ENCODE data around the gene ANKRD24. TPM values are rescaled to one million over a fixed set of nuclear protein-coding genes. Genes with fewer than 3 reads are reported as not detected.
"Not testable (repeated sequence)": the region's sequence is repeated elsewhere in the genome, so short reads cannot be mapped to it uniquely, and the experiment has no call there.

The ANKRD24 gene
- total RNA-seq, 1 experiment from 2014 or later: 0.71 TPM

DNA sequence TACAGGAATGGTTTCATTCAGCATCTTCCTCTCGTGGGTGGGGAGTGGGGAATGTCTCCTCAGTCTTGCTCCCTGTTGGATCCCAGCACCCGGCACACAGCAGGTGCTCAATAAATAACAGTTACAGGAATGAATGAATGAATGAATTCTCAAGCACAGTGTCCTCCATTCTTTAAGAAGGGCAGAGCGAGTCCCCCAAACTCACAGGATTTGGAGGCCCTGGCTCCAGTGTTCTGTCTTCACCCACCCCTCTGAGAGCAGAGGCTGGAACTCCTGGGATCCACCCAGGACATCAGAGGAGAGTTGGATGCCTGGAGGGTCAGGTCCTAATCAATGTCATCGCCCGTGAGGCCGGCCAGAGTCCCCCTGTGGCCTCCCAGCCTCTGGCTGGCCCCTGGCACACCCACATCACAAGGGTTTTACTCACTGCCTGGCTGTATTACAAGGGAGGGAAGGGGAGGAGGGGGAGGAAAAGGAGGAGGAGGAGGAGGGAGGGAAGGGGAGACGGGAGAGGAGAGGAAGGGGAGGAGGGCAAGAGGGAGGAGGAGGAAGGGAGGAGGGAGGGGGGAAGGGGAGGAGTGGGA lies 37.7 kb upstream of the ANKRD24 start:
- 0 out of 2 replicates have a peak, but pooled peaks cover 2% of the 10 kb centered on the region for H3K4me1 ChIP-seq (ENCODE audit: low read length)
- no peak for DNase-seq
- no peaks in the 10 kb centered on the region for H3K79me2 ChIP-seq (ENCODE audit: low read length)
- no peaks in the 10 kb centered on the region for H3K36me3 ChIP-seq (ENCODE audit: insufficient read depth, low read length)
- H3K4me3 ChIP-seq (ENCODE audit: low read length): no peak overlapping the region
- H3K9me3 ChIP-seq (ENCODE audit: low read length): no peaks in the 10 kb centered on the region
- H3K27ac ChIP-seq (ENCODE audit: low read length): no peak overlapping the region
- H4K20me1 ChIP-seq (ENCODE audit: insufficient read depth, low read depth, low read length): no peaks in the 10 kb centered on the region
- H3K27me3 ChIP-seq (ENCODE audit: low read length): no peaks in the 10 kb centered on the region
- H3K4me2 ChIP-seq (ENCODE audit: low read depth, low read length, poor library complexity, severe bottlenecking): no peak overlapping the region
- H3K9ac ChIP-seq (ENCODE audit: low read length): no peak overlapping the region
- H2AFZ ChIP-seq (ENCODE audit: low read length): no peak overlapping the region
- no peaks in the 10 kb centered on the region for H3K9me2 ChIP-seq (replicated peaks; ENCODE audit: insufficient read depth, low read length)

DNA sequence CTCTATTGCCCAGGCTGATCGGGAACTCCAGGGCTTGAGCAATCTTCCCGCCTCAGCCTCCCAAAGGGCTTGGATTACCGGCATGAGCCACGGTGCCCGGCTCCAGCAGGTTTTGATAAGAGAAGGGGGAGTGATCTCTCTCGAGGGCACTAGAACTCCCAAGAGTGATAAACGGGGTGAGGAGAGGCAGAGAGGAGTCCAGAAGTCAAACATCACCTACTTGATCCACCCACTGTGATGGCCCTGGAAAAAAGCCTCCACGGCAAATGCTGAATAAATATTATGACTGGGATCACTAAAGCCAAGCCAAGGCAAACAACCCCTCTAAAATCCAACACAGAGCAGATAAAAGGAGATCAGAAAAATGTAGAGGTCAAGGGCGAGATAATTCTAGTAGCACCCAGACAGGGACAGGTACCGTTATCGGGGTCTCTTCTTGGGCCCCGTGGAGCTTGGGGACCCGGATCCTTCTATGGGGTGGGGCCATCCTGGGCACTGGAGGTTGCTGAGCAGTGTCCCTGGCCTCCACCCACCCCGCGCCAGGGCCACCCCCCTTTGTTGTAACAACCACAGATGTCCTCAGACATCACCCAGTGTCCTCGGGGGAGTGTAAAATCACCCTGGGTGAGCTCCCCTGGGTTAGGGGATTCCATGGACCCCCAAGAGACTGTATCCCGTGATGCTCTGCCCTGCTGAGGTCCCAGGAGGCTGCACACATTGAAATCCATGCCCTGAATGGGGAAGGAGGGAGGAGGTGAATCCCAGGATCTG lies 32.8 kb upstream of the ANKRD24 start:
- Histone ChIP-seq H3K36me3 (ENCODE audit: insufficient read depth, low read length) (no peaks in the 10 kb centered on the region), H3K9me2 (replicated peaks; ENCODE audit: insufficient read depth, low read length) (no peaks in the 10 kb centered on the region), H3K4me2 (ENCODE audit: low read depth, low read length, poor library complexity, severe bottlenecking) (no peak overlapping the region), H3K9me3 (ENCODE audit: low read length) (no peaks in the 10 kb centered on the region), H4K20me1 (ENCODE audit: insufficient read depth, low read depth, low read length) (no peaks in the 10 kb centered on the region), H3K27me3 (ENCODE audit: low read length) (no peaks in the 10 kb centered on the region), H3K4me1 (ENCODE audit: low read length) (no peaks in the 10 kb centered on the region), H3K4me3 (ENCODE audit: low read length) (no peak overlapping the region), H3K27ac (ENCODE audit: low read length) (no peak overlapping the region), H3K9ac (ENCODE audit: low read length) (no peak overlapping the region), H2AFZ (ENCODE audit: low read length) (no peak overlapping the region), H3K79me2 (ENCODE audit: low read length) (no peaks in the 10 kb centered on the region)
- no peak for DNase-seq

DNA sequence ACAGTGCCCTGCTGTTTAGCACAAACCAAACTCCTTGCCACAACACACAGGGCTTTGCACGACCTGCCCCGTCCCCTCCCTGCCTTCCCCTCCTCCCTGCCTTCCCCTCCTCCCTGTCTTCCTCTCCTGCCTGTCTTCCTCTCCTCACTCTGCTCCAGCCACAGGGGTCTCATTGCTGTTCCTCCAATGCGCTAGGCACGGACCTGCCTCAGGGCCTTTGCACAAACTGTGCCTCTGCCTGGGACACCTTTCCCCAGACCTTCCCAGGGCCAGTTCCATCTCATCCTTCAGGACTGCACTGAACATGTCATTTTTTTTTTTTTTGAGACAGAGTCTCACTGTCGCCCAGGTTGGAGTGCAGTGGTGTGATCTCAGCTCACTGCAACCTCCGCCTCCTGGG lies 30.9 kb upstream of the ANKRD24 start:
- Histone ChIP-seq H3K27me3 (ENCODE audit: low read length) (no peaks in the 10 kb centered on the region), H3K79me2 (ENCODE audit: low read length) (no peaks in the 10 kb centered on the region), H3K4me1 (ENCODE audit: low read length) (no peaks in the 10 kb centered on the region), H4K20me1 (ENCODE audit: insufficient read depth, low read depth, low read length) (no peaks in the 10 kb centered on the region), H3K36me3 (ENCODE audit: insufficient read depth, low read length) (no peaks in the 10 kb centered on the region), H3K4me3 (ENCODE audit: low read length) (no peak overlapping the region), H3K9me2 (replicated peaks; ENCODE audit: insufficient read depth, low read length) (no peaks in the 10 kb centered on the region), H3K27ac (ENCODE audit: low read length) (no peak overlapping the region), H3K9ac (ENCODE audit: low read length) (no peak overlapping the region), H3K9me3 (ENCODE audit: low read length) (no peaks in the 10 kb centered on the region), H3K4me2 (ENCODE audit: low read depth, low read length, poor library complexity, severe bottlenecking) (no peak overlapping the region), H2AFZ (ENCODE audit: low read length) (no peak overlapping the region)
- no peak for DNase-seq

DNA sequence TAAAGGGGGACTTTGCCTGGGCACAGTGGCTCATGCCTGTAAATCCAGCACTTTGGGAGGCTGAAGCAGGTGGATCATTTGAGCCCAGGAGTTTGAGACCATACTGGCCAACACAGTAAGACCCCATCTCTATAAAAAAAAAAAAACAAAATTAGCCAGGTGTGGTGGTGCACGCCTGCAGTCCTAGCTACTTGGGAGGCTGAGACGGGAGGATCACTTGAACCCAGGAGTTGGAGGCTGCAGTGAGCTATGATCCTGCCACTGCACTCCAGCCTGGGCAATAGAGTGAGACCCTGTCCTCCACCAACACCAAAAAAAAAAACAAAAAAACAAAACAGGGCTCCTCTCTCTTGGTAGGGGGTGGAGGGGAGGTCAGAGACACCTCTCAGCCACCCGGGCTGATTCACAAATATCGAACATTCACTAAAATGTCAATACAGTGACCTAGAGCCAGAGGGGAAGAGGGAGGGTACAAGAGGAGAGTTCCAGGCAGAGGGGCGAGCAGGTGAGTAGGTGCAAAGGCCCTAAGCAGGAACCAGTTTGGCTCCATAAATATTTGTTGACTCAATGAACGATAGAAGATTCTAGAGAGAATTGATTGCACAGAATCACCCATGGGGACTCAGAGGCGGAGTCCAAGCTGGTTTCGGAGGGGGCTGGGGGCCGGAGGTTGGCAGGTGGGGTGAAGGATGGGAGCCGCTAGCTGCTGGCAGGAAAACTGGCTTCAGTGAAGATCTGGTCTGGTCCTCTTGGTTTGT lies 30.1 kb upstream of the ANKRD24 start:
- Histone ChIP-seq H3K27ac (ENCODE audit: low read length) (no peak overlapping the region), H3K4me1 (ENCODE audit: low read length) (no peaks in the 10 kb centered on the region), H3K79me2 (ENCODE audit: low read length) (no peaks in the 10 kb centered on the region), H3K36me3 (ENCODE audit: insufficient read depth, low read length) (no peaks in the 10 kb centered on the region), H3K4me2 (ENCODE audit: low read depth, low read length, poor library complexity, severe bottlenecking) (no peak overlapping the region), H3K9ac (ENCODE audit: low read length) (no peak overlapping the region), H3K9me3 (ENCODE audit: low read length) (no peaks in the 10 kb centered on the region), H4K20me1 (ENCODE audit: insufficient read depth, low read depth, low read length) (no peaks in the 10 kb centered on the region), H3K4me3 (ENCODE audit: low read length) (no peak overlapping the region), H3K27me3 (ENCODE audit: low read length) (no peaks in the 10 kb centered on the region), H3K9me2 (replicated peaks; ENCODE audit: insufficient read depth, low read length) (no peaks in the 10 kb centered on the region), H2AFZ (ENCODE audit: low read length) (no peak overlapping the region)
- DNase-seq: no peak

DNA sequence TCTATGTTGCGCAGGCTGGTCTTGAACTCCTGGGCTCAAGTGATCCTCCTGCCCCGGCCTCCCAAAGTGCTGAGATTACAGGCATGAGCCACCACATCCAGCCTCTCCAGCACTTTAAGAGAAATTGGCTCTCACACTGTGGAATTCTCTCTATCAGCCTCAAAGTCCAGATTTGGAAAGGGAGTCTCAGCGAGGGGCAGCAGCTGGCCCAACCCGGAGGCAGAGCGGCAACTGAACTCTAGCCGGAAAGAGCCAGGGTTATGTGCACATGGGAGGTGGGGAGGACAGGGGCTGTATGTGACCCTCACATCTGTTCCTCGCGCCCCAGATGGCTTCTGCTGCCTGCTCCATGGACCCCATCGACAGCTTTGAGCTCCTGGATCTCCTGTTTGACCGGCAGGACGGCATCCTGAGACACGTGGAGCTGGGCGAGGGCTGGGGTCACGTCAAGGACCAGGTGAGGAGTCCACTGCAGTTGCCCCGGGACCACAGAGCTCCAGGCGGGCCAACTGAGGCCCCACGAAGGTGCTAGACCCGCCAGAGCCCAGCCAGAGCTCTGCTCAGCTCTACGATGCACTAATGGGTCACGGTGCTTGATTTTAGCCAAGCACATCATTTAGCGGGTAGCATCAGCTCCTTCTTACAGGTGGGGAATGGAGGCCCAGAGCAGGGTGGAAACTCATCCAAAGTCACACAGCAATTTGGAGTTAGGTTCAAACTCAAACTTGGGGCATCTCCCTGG lies 27.7 kb upstream of the ANKRD24 start:
- no peaks in the 10 kb centered on the region for H3K36me3 ChIP-seq (ENCODE audit: insufficient read depth, low read length)
- no peak overlapping the region for H2AFZ ChIP-seq (ENCODE audit: low read length)
- no peak for DNase-seq

DNA sequence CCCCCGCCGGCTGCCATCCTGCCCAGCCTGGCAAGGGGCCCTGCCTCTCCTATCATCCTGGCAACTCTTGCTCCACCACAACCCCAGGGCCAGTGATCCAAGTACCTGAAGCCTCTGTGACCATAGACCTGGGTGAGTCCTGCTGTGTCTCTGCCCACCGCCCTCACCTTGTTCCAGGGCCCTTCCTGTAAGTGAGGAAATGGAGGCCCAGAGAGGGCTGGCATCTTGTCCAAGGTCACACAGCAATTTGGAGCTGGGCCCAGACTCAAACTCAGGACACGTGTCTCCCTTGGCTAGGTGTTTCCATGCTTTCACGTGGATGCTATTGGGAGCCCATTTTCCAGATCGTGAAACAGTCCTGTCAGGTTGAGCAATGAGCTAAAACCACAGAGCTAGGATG lies 25.3 kb upstream of the ANKRD24 start:
- H3K4me3 ChIP-seq (ENCODE audit: low read length): no peak overlapping the region
- H3K9me3 ChIP-seq (ENCODE audit: low read length): no peaks in the 10 kb centered on the region
- H3K27me3 ChIP-seq (ENCODE audit: low read length): no peaks in the 10 kb centered on the region
- DNase-seq: no peak
- no peak overlapping the region for H3K27ac ChIP-seq (ENCODE audit: low read length)
- H3K79me2 ChIP-seq (ENCODE audit: low read length): no peaks in the 10 kb centered on the region
- H3K9me2 ChIP-seq (replicated peaks; ENCODE audit: insufficient read depth, low read length): no peaks in the 10 kb centered on the region
- no peaks in the 10 kb centered on the region for H3K36me3 ChIP-seq (ENCODE audit: insufficient read depth, low read length)
- H4K20me1 ChIP-seq (ENCODE audit: insufficient read depth, low read depth, low read length): no peaks in the 10 kb centered on the region
- no peak overlapping the region for H3K4me2 ChIP-seq (ENCODE audit: low read depth, low read length, poor library complexity, severe bottlenecking)
- no peak overlapping the region for H2AFZ ChIP-seq (ENCODE audit: low read length)
- H3K9ac ChIP-seq (ENCODE audit: low read length): no peak overlapping the region
- H3K4me1 ChIP-seq (ENCODE audit: low read length): no peaks in the 10 kb centered on the region

More for the DNA sequence above, 27.7 kb upstream of the ANKRD24 start:
- H3K27me3 ChIP-seq (ENCODE audit: low read length): no peaks in the 10 kb centered on the region
- no peak overlapping the region for H3K4me2 ChIP-seq (ENCODE audit: low read depth, low read length, poor library complexity, severe bottlenecking)
- no peak overlapping the region for H3K4me3 ChIP-seq (ENCODE audit: low read length)
- H3K9me2 ChIP-seq (replicated peaks; ENCODE audit: insufficient read depth, low read length): no peaks in the 10 kb centered on the region
- no peaks in the 10 kb centered on the region for H3K79me2 ChIP-seq (ENCODE audit: low read length)
- H3K4me1 ChIP-seq (ENCODE audit: low read length): no peaks in the 10 kb centered on the region
- no peaks in the 10 kb centered on the region for H3K9me3 ChIP-seq (ENCODE audit: low read length)
- H3K27ac ChIP-seq (ENCODE audit: low read length): no peak overlapping the region
- no peak overlapping the region for H3K9ac ChIP-seq (ENCODE audit: low read length)
- no peaks in the 10 kb centered on the region for H4K20me1 ChIP-seq (ENCODE audit: insufficient read depth, low read depth, low read length)

DNA sequence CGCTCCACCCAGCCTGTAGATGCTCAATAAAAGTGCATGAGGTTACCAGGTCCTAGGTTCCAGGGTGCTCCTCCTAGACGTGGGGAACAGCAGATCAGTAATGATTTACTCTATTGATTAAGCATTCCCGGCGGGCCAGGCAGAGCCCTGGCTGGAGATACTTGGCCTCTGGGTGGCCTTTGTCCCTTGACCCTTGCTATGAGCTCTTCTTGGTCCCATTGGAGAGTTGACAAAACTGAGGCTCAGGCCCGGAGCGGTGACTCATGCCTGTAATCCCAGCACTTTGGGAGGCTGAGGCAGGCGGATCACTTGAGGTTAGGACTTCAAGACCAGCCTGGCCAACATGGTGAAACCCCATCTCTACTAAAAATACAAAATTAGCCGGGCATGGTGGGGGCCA lies 24.5 kb upstream of the ANKRD24 start:
- H2AFZ ChIP-seq (ENCODE audit: low read length); H4K20me1 ChIP-seq (ENCODE audit: insufficient read depth, low read depth, low read length); H3K4me1 ChIP-seq (ENCODE audit: low read length); H3K79me2 ChIP-seq (ENCODE audit: low read length); H3K27me3 ChIP-seq (ENCODE audit: low read length); DNase-seq; H3K36me3 ChIP-seq (ENCODE audit: insufficient read depth, low read length); H3K9me2 ChIP-seq (replicated peaks; ENCODE audit: insufficient read depth, low read length); H3K4me3 ChIP-seq (ENCODE audit: low read length); H3K9ac ChIP-seq (ENCODE audit: low read length); H3K4me2 ChIP-seq (ENCODE audit: low read depth, low read length, poor library complexity, severe bottlenecking); H3K27ac ChIP-seq (ENCODE audit: low read length); H3K9me3 ChIP-seq (ENCODE audit: low read length): not testable (repeated sequence)

Measured in Karpas-422 (cell line).